Activated T-helper 1 cell treated with anti-CD3 and anti-CD28 coated beads, Interleukin-12 subunit alpha, Interleukin-12 subunit beta, Interleukin-2, Interleukin-4 antibody, amounts not matched to agents 30 ng/mL and 10 ng/mL and 1 ng/mL, durations not matched to agents 14 hours and 24 hours and 36 hours (primary cell): ENCODE results near the gene TOP1. TPM values are rescaled to one million over a fixed set of nuclear protein-coding genes. Genes with fewer than 3 reads are reported as not detected.
A peak's percentile ranks its signal among the peaks of the same experiment; 100 is the strongest.

Experiments used
- DNase-seq: peaks from one replicate; pipeline ENCODE4 v3.0.0; 2021; ENCODE audit warnings: low spot score
- H3K27ac Mint-ChIP-seq: one replicate; pipeline ENCODE4 v1.8.0; 2021; ENCODE audit warnings: mild to moderate bottlenecking, mixed read lengths
- H3K27me3 Mint-ChIP-seq: one replicate; pipeline ENCODE4 v1.8.0; 2022; ENCODE audit warnings: mild to moderate bottlenecking, moderate library complexity, mixed read lengths; ENCODE audit not compliant: insufficient read depth
- H3K36me3 Mint-ChIP-seq: one replicate; pipeline ENCODE4 v1.8.0; 2021; ENCODE audit warnings: low read depth, mixed read lengths
- H3K4me1 Mint-ChIP-seq: one replicate; pipeline ENCODE4 v1.8.0; 2021; ENCODE audit warnings: low read depth, mixed read lengths
- H3K4me3 Mint-ChIP-seq: one replicate; pipeline ENCODE4 v1.8.0; 2021; ENCODE audit warnings: mild to moderate bottlenecking, moderate library complexity, mixed read lengths
- H3K9me3 Mint-ChIP-seq: one replicate; pipeline ENCODE4 v1.8.0; 2021; ENCODE audit warnings: mixed read lengths
- intact Hi-C: fragments of 100-400 bp; cut with micrococcal nuclease; formaldehyde crosslinking; loops from one replicate; pipeline ENCODE4 v1.15.1; 2024
- total RNA-seq: library from RNA; stranded (reverse); gene quantifications from 2 replicates; pipeline ENCODE4 v1.2.3, GENCODE V29; 2022

TOP1 gene
- total RNA-seq, 1 donor from 2014 or later = 120 TPM

- Mint-ChIP-seq H3K27ac (peak overlapping the region; percentile 80), H3K36me3 (peaks cover 24% of the 10 kb centered on the region), H3K4me1 (peaks cover 91% of the 10 kb centered on the region), H3K9me3 (no peaks in the 10 kb centered on the region), H3K4me3 (peak overlapping the region; percentile 81), H3K27me3 (no peaks in the 10 kb centered on the region)
- intact Hi-C loops = no loop called here
- DNase-seq = no peak
Measured at GRCh38 chr20:41047279-41047974, 18.8 kb downstream of the TOP1 start.

GRCh38 chr20:41047975-41048305 is 19.3 kb downstream of the TOP1 start:
- no peak for DNase-seq
- peaks cover 91% of the 10 kb centered on the region for H3K4me1 Mint-ChIP-seq
- H3K9me3 Mint-ChIP-seq = no peaks in the 10 kb centered on the region
- intact Hi-C loops = loop anchor here (1.0 to 2.0 kb wide), 7 partner anchors 8 to 57 kb away; partner anchors contain the start of gene TOP1
- H3K4me3 Mint-ChIP-seq = peak overlapping the region; percentile 81
- H3K27ac Mint-ChIP-seq = peak overlapping the region; percentile 80
- no peaks in the 10 kb centered on the region for H3K27me3 Mint-ChIP-seq
- peaks cover 19% of the 10 kb centered on the region for H3K36me3 Mint-ChIP-seq

GRCh38 chr20:41048461-41049301 is 20.1 kb downstream of the TOP1 start:
- peaks cover 16% of the 10 kb centered on the region for H3K36me3 Mint-ChIP-seq
- H3K27ac Mint-ChIP-seq = peak overlapping the region; percentile 80
- DNase-seq = no peak
- H3K4me1 Mint-ChIP-seq = peaks cover 91% of the 10 kb centered on the region
- no peaks in the 10 kb centered on the region for H3K27me3 Mint-ChIP-seq
- H3K9me3 Mint-ChIP-seq = peaks cover 2% of the 10 kb centered on the region
- H3K4me3 Mint-ChIP-seq = peak overlapping the region; percentile 81
- intact Hi-C loops = loop anchor here (1.0 to 2.0 kb wide), 7 partner anchors 8 to 58 kb away; partner anchors contain the start of gene TOP1

- H3K4me3 Mint-ChIP-seq = peak overlapping the region; percentile 62
- H3K4me1 Mint-ChIP-seq = peaks cover 94% of the 10 kb centered on the region
- intact Hi-C loops = loop anchor here (2.0 kb wide), 1 partner anchor 59 kb away; no protein-coding TSS in a partner anchor
- peaks cover 21% of the 10 kb centered on the region for H3K36me3 Mint-ChIP-seq
- peak overlapping the region; percentile 35 for H3K27ac Mint-ChIP-seq
- peaks cover 8% of the 10 kb centered on the region for H3K9me3 Mint-ChIP-seq
- H3K27me3 Mint-ChIP-seq = no peaks in the 10 kb centered on the region
- DNase-seq = no peak
Measured at GRCh38 chr20:41049451-41049850, 20.8 kb downstream of the TOP1 start.

- DNase-seq = no peak
- Mint-ChIP-seq H3K27me3 (no peaks in the 10 kb centered on the region), H3K27ac (no peak overlapping the region), H3K36me3 (peaks cover 25% of the 10 kb centered on the region), H3K4me1 (peaks cover 94% of the 10 kb centered on the region), H3K4me3 (peak overlapping the region; percentile 62), H3K9me3 (peaks cover 8% of the 10 kb centered on the region)
- intact Hi-C loops = no loop called here
Measured at GRCh38 chr20:41050361-41051008, 21.9 kb downstream of the TOP1 start.

- Mint-ChIP-seq H3K36me3 (peaks cover 30% of the 10 kb centered on the region), H3K27ac (peak overlapping the region; percentile 47), H3K27me3 (no peaks in the 10 kb centered on the region), H3K9me3 (peaks cover 8% of the 10 kb centered on the region), H3K4me3 (peak overlapping the region; percentile 57), H3K4me1 (peaks cover 95% of the 10 kb centered on the region)
- DNase-seq = no peak
- intact Hi-C loops = no loop called here
Measured at GRCh38 chr20:41051009-41051825, 22.6 kb downstream of the TOP1 start.

GRCh38 chr20:41052742-41053419 is 24.3 kb downstream of the TOP1 start:
- peaks cover 32% of the 10 kb centered on the region for H3K36me3 Mint-ChIP-seq

GRCh38 chr20:41054070-41054846 is 25.6 kb downstream of the TOP1 start:
- Mint-ChIP-seq H3K9me3 (peaks cover 8% of the 10 kb centered on the region), H3K36me3 (peaks cover 34% of the 10 kb centered on the region), H3K4me3 (no peak overlapping the region), H3K27me3 (no peaks in the 10 kb centered on the region), H3K4me1 (peaks cover 83% of the 10 kb centered on the region), H3K27ac (no peak overlapping the region)
- DNase-seq = no peak
- intact Hi-C loops = no loop called here

More at GRCh38 chr20:41052742-41053419, 24.3 kb downstream of the TOP1 start:
- intact Hi-C loops = no loop called here
- no peak for DNase-seq
- no peaks in the 10 kb centered on the region for H3K27me3 Mint-ChIP-seq
- H3K27ac Mint-ChIP-seq = no peak overlapping the region
- peaks cover 85% of the 10 kb centered on the region for H3K4me1 Mint-ChIP-seq
- no peak overlapping the region for H3K4me3 Mint-ChIP-seq
- peaks cover 8% of the 10 kb centered on the region for H3K9me3 Mint-ChIP-seq

GRCh38 chr20:41054847-41055230 is 26.2 kb downstream of the TOP1 start:
- no peak overlapping the region for H3K27ac Mint-ChIP-seq
- H3K9me3 Mint-ChIP-seq = peaks cover 8% of the 10 kb centered on the region
- intact Hi-C loops = no loop called here
- H3K4me3 Mint-ChIP-seq = no peak overlapping the region
- DNase-seq = no peak
- peaks cover 37% of the 10 kb centered on the region for H3K36me3 Mint-ChIP-seq
- no peaks in the 10 kb centered on the region for H3K27me3 Mint-ChIP-seq
- H3K4me1 Mint-ChIP-seq = peaks cover 77% of the 10 kb centered on the region

GRCh38 chr20:41055679-41056078 is 27.1 kb downstream of the TOP1 start:
- no peak for DNase-seq
- Mint-ChIP-seq H3K4me1 (peaks cover 70% of the 10 kb centered on the region), H3K4me3 (no peak overlapping the region), H3K27ac (peak overlapping the region; percentile 6), H3K36me3 (peaks cover 36% of the 10 kb centered on the region), H3K9me3 (peaks cover 8% of the 10 kb centered on the region), H3K27me3 (no peaks in the 10 kb centered on the region)
- intact Hi-C loops = no loop called here

- Mint-ChIP-seq H3K27me3 (no peaks in the 10 kb centered on the region), H3K27ac (peak overlapping the region; percentile 76), H3K4me1 (peaks cover 54% of the 10 kb centered on the region), H3K4me3 (no peak overlapping the region), H3K9me3 (peaks cover 8% of the 10 kb centered on the region), H3K36me3 (peaks cover 48% of the 10 kb centered on the region)
- DNase-seq = no peak
- intact Hi-C loops = loop anchor here (1.0 kb wide), 1 partner anchor 10 kb away; no protein-coding TSS in a partner anchor
Measured at GRCh38 chr20:41057999-41058673, 29.5 kb downstream of the TOP1 start.
